ENCODE measurements around the gene TMF1.

The TMF1 gene

DNA sequence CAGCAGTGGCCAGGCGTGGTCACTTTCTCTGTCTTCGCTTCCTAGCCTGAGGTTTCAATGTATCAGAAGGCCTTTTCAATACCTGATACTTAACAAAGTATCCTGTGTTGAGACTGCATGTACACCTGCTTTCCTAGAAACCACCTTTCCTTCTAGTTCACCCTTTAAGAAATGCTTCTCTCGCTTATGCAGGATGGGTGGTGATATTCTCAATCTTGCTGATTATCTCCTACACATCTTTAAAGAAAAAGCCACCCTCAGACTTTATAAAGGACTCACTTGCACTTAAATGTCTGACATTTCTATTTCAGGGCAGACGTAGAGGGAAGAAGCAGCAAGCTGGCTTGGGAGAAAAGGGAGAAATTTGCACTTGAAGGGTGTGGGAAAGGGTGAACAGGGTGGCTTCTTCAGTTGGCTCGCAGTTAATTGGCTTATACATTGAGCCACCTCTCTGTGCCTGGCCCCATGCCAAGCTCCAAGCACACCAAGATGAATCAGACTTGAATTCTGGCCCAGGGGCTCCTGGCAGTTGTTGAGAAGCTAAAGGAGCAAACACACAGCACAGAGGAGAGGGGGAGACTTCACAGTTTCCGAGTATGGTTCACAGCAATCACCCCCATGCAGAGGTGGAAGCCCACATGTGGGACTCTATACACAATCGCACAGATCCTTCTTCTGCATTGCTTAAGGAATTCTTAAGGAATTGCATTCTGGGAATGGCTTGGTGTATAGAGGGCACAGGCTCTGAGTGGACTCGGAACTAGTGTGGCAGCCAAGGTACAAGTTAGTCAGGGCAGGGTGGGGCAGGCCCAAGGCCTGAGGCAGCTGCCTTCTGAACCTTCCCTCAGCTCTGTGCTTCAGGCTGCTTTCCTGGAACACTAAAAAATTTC lies 33.9 kb upstream of the TMF1 start:
- peak; percentile 95 for DNase-seq (ENCODE audit: low read depth)
- TF ChIP-seq CTCF (IDR thresholded peaks at IDR 0.05; ENCODE audit: low read length, missing control alignments), result no peak
- H3K4me3 ChIP-seq (replicated peaks; ENCODE audit: low read depth, low read length), result peak overlapping the region; percentile 98

DNA sequence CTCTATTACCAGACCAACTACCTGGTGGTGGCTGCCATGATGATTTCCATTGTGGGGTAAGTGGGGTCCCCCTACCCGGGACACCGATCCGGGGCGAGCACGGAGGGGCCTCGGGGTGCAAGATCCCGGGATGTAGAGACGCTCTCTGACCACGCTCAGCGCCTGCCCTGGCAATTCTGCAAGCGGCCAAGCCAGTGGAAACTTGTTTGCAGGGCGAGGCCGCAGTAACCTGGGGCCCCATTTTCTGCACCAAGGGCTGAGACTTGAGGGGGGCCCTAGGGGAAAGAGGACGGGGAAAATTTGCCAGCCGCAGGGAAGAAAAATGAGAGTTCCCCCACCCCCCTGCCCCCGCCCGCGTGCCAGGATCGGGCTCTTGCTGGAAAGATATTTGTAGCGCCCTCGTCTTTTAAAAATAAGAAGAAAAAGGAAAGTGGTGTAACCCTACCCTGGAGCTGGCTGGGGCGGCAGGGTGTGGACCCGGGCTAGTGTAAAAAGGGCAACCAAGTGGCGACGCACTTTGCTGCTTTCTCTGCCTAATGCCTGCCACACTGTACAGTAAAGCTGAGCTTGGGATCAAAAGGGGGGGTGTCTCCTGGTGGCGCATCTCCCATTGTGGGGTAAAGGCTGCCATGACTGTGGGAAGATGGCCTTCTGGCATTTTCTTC lies 33.2 kb upstream of the TMF1 start:
- no peak for TF ChIP-seq CTCF (IDR thresholded peaks at IDR 0.05; ENCODE audit: low read length, missing control alignments)
- DNase-seq (ENCODE audit: low read depth), result no peak
- peak overlapping the region; percentile 98 for H3K4me3 ChIP-seq (replicated peaks; ENCODE audit: low read depth, low read length)

DNA sequence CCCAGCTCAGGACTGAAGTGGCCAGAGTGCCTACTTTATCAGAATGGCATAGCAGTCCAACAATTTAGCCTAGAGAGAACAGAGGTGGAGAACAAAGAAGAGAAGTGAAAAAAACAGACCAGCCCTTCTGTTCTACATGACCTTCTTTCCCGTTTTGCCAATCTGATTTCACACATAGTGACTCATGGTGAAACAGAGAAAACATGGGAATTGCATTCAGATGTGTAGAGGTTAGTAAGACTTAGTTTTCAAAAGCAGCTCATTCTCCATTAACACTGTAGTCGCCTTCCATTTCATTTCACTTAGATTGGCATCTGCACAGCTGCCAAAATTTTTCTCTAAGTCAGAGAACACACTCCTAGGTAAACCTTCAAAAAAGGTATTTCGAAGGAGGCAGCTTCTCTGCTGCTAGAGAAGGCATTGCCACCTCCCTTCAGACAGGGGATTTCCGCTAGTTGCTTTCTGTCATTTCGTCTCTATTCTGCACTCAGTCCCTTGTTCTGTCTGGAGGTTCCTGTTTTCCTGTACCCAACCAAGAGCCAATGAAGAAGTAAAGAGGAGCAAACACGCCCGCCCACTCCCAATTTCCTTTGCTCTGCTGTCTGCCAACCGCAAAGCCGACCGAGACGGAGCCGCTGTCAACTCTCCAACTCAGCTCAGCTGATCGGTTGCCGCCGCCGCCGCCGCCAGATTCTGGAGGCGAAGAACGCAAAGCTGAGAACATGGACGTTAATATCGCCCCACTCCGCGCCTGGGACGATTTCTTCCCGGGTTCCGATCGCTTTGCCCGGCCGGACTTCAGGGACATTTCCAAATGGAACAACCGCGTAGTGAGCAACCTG lies 32.4 kb upstream of the TMF1 start, which contains the start of gene ARL6IP5:
TSS of gene ARL6IP5 (plus strand) at position 612 of the 842 bp plus-strand sequence. CDS start at position 723, 111 bp downstream.
- TF ChIP-seq CTCF (IDR thresholded peaks at IDR 0.05; ENCODE audit: low read length, missing control alignments), result no peak
- peak; percentile 95 for DNase-seq (ENCODE audit: low read depth)
- peak within 1 kb of the TSS; percentile 98 for H3K4me3 ChIP-seq (replicated peaks; ENCODE audit: low read depth, low read length)

GRCh38 chr3:69082805-69083204 lies 30.7 kb upstream of the TMF1 start:
- TF ChIP-seq CTCF (IDR thresholded peaks at IDR 0.05; ENCODE audit: low read length, missing control alignments), result no peak
- H3K4me3 ChIP-seq (replicated peaks; ENCODE audit: low read depth, low read length), result no peak overlapping the region
- peak; percentile 68 for DNase-seq (ENCODE audit: low read depth)

GRCh38 chr3:69082361-69082760 lies 30.2 kb upstream of the TMF1 start:
- no peak overlapping the region for H3K4me3 ChIP-seq (replicated peaks; ENCODE audit: low read depth, low read length)
- no peak for DNase-seq (ENCODE audit: low read depth)
- TF ChIP-seq CTCF (IDR thresholded peaks at IDR 0.05; ENCODE audit: low read length, missing control alignments), result no peak

- no peak for DNase-seq (ENCODE audit: low read depth)
- no peak for TF ChIP-seq CTCF (IDR thresholded peaks at IDR 0.05; ENCODE audit: low read length, missing control alignments)
- no peak overlapping the region for H3K4me3 ChIP-seq (replicated peaks; ENCODE audit: low read depth, low read length)
Measured at GRCh38 chr3:69081583-69082262, 29.6 kb upstream of the TMF1 start.

All from fibroblast of pulmonary artery (primary cell).